Measurements from ENCODE around the gene PRKCA. TPM values are rescaled to one million over a fixed set of nuclear protein-coding genes. Genes with fewer than 3 reads are reported as not detected.
A peak's percentile ranks its signal among the peaks of the same experiment; 100 is the strongest.

PRKCA gene
- total and polyA plus RNA-seq, 2 of the 13 experiments (the other 11 are each of a cell fraction or from before 2014, with no cell fraction given) = 18.5 to 21.5 TPM

- H3K4me1 ChIP-seq (ENCODE audit: insufficient read depth, low read length) = no peaks in the 10 kb centered on the region
- H4K20me1 ChIP-seq (ENCODE audit: insufficient read depth, low read length) = peaks cover 3% of the 10 kb centered on the region; the same call in 1 of the 2 replicates
- H3K27ac ChIP-seq (ENCODE audit: extremely low read length, insufficient read depth, low read length) = no peak overlapping the region
- no peak for FAIRE-seq
- H3K4me3 ChIP-seq (replicated peaks in 1 of 3; ENCODE audit: insufficient read depth in 1 of 3, low read depth in 2 of 3, low read length in 3 of 3) = no peak overlapping the region
- no peak for DNase-seq (ENCODE audit: low spot score)
- no peak for TF ChIP-seq ZBTB39 (CRISPR knock-in tag; IDR thresholded peaks at IDR 0.05)
- no peak for TF ChIP-seq ZNF720 (CRISPR knock-in tag; IDR thresholded peaks at IDR 0.05)
- no peaks in the 10 kb centered on the region for H3K36me3 ChIP-seq (replicated peaks in 1 of 2; ENCODE audit: control insufficient read depth in 1 of 2, insufficient read depth in 2 of 2, low read length in 2 of 2)
- CTCF ChIA-PET (ENCODE audit: low intra/inter-chr PET ratio, low total read pairs) = no interaction called here
- no peak overlapping the region for H2AFZ ChIP-seq (ENCODE audit: low read length)
- in situ Hi-C loops (cut with HindIII; ENCODE audit: extremely low pct_ligation_motif_present, low pct_unique_long_range_greater_than_20kb) (no loop called here), intact Hi-C loops (cut with micrococcal nuclease; ENCODE audit: unreplicated experiment) (no loop called here)
- POLR2A ChIA-PET = no interaction called here
- no peaks in the 10 kb centered on the region for H3K79me2 ChIP-seq (ENCODE audit: insufficient read depth, low read length)
- H3K9ac ChIP-seq (ENCODE audit: insufficient read depth, low read depth, low read length) = no peak overlapping the region
- H3K4me2 ChIP-seq (ENCODE audit: low read depth, low read length) = no peak overlapping the region
- peaks cover 4 to 64% of the 10 kb centered on the region in 2 experiments for H3K27me3 ChIP-seq (ENCODE audit: control insufficient read depth in 1 of 2, insufficient read depth in 2 of 2, low read length in 2 of 2)
- H3K9me3 ChIP-seq (ENCODE audit: low read length) = no peaks in the 10 kb centered on the region
- 31% methylated on average over 4 of the region's 4 CpGs for WGBS (ENCODE audit: low lambda C conversion rate)
- ATAC-seq = no peak
- no TSS peak for BruUV-seq (replicated peaks)
Measured at GRCh38 chr17:66833201-66833600, 530.8 kb downstream of the PRKCA start.

DNA sequence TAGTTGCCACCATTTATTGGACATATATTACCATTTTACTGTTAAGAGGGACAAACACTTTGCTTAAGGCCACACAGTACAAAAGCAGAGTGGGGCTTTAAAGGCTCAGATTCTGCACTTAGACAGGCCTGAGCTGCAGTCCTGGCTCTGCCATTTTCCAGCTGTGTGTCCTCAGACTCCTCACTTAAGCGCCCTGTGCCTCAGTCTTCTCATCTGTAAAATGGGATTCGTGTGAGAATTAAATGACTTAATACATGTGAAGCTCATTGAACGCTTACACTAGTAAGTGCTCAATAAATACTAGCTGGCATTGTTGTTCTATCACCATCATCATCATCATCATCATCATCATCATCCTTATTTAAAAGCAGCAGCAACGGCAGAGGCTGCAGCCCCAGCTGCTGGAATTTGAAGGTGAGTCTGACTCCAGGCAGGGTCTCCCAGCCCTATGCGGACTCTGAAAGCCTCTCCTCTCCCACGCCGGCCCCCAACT, 532.1 kb downstream of the PRKCA start:
- DNase-seq (ENCODE audit: low spot score) = no peak
- H4K20me1 ChIP-seq (ENCODE audit: insufficient read depth, low read length) = peaks cover 3% of the 10 kb centered on the region; the same call in 1 of the 2 replicates
- CTCF ChIA-PET (ENCODE audit: low intra/inter-chr PET ratio, low total read pairs) = no interaction called here
- H3K9me3 ChIP-seq (ENCODE audit: low read length) = no peaks in the 10 kb centered on the region
- H3K79me2 ChIP-seq (ENCODE audit: insufficient read depth, low read length) = no peaks in the 10 kb centered on the region
- no peaks in the 10 kb centered on the region for H3K4me1 ChIP-seq (ENCODE audit: insufficient read depth, low read length)
- 6% methylated on average over 7 of the region's 7 CpGs for WGBS (ENCODE audit: low lambda C conversion rate)
- H3K4me2 ChIP-seq (ENCODE audit: low read depth, low read length) = peak overlapping the region; percentile 44; the same call in 1 of the 2 replicates
- no peak overlapping the region for H2AFZ ChIP-seq (ENCODE audit: low read length)
- TF ChIP-seq ATF5 (CRISPR knock-in tag; IDR thresholded peaks at IDR 0.05; ENCODE audit: low read depth) (no peak), PHF20 (CRISPR knock-in tag; IDR thresholded peaks at IDR 0.05) (no peak), YEATS2 (CRISPR knock-in tag; IDR thresholded peaks at IDR 0.05; ENCODE audit: borderline replicate concordance) (no peak), SETDB1 (CRISPR knock-in tag; IDR thresholded peaks at IDR 0.05; ENCODE audit: borderline replicate concordance) (no peak), NR2C2 (CRISPR knock-in tag; IDR thresholded peaks at IDR 0.05; ENCODE audit: borderline replicate concordance) (no peak), ZNF629 (CRISPR knock-in tag; conservative IDR thresholded peaks at IDR 0.05) (peak; percentile 94), MIXL1 (CRISPR knock-in tag; IDR thresholded peaks at IDR 0.05) (no peak), ZMYM3 (CRISPR knock-in tag; IDR thresholded peaks at IDR 0.05) (0 out of 2 replicates have a peak, but pooled peaks have one; percentile 17), HCFC1 (IDR thresholded peaks at IDR 0.05; ENCODE audit: low read depth, low read length) (no peak), ZNF569 (CRISPR knock-in tag; IDR thresholded peaks at IDR 0.05; ENCODE audit: borderline replicate concordance) (no peak), ZBTB7B (CRISPR knock-in tag; IDR thresholded peaks at IDR 0.05) (no peak), ZIK1 (CRISPR knock-in tag; IDR thresholded peaks at IDR 0.05; ENCODE audit: borderline replicate concordance, low read depth) (no peak)
- POLR2A ChIA-PET = no interaction called here
- in situ Hi-C loops (cut with HindIII; ENCODE audit: extremely low pct_ligation_motif_present, low pct_unique_long_range_greater_than_20kb) = no loop called here
- no peak for FAIRE-seq
- peaks cover 4 to 65% of the 10 kb centered on the region in 2 experiments for H3K27me3 ChIP-seq (ENCODE audit: control insufficient read depth in 1 of 2, insufficient read depth in 2 of 2, low read length in 2 of 2)
- no peak overlapping the region for H3K9ac ChIP-seq (ENCODE audit: insufficient read depth, low read depth, low read length)
- H3K4me3 ChIP-seq (replicated peaks in 1 of 3; ENCODE audit: insufficient read depth in 1 of 3, low read depth in 2 of 3, low read length in 3 of 3) = peak overlapping the region in 1 of 3 experiments; percentile 8; a peak in 1 of 6 replicates
- intact Hi-C loops (cut with micrococcal nuclease; ENCODE audit: unreplicated experiment) = no loop called here
- H3K27ac ChIP-seq (ENCODE audit: extremely low read length, insufficient read depth, low read length) = no peak overlapping the region
- no TSS peak for BruUV-seq (replicated peaks)
- H3K36me3 ChIP-seq (replicated peaks in 1 of 2; ENCODE audit: control insufficient read depth in 1 of 2, insufficient read depth in 2 of 2, low read length in 2 of 2) = no peaks in the 10 kb centered on the region
- no peak for ATAC-seq

Data from HepG2 (cell line).